Measurements from ENCODE around the gene CTSD.

Gene CTSD

GRCh38 chr11:1730059-1730629, 33.6 kb downstream of the CTSD start:
- no peak for DNase-seq (ENCODE audit: low spot score)

- no peak for DNase-seq (ENCODE audit: low spot score)
Observed at GRCh38 chr11:1729692-1730011, 34.1 kb downstream of the CTSD start.

DNA sequence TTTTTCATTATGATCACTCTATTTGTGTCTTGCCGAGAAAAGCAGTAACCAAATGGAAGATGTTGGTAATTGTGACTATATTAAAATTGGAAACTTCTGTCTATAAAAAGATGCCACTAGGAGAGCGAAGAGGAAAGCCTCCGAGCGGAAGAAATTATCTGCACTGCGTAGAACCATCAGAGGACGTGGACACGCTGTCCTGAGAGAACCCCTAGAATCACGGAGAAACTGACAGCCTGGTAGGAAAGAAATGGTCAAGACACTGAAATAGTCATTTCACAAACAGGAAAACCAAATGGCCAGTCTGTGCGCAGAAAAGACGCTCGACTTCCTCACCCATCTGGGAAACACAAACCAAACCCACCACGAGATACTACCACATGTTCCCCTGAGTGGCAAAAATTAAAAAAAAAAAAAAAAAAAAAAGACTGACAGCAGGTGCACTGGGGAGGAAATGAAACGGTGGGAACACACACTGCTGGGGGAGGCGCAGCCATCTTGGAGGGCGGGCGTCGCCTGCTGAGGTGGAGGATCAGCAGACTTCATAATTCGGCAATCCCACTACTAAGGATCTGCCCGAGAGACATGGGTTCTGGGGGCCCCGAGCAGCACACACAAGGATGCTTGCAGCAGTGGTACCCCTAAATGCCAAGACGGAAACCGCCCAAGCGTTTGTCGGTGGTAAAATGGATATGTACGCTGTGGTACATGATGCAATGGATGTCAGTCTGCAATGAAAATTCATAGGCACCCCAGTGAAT, 34.6 kb downstream of the CTSD start:
- no peak for DNase-seq (ENCODE audit: low spot score)

GRCh38 chr11:1728301-1728700, 35.4 kb downstream of the CTSD start:
- DNase-seq (ENCODE audit: low spot score) = no peak

DNA sequence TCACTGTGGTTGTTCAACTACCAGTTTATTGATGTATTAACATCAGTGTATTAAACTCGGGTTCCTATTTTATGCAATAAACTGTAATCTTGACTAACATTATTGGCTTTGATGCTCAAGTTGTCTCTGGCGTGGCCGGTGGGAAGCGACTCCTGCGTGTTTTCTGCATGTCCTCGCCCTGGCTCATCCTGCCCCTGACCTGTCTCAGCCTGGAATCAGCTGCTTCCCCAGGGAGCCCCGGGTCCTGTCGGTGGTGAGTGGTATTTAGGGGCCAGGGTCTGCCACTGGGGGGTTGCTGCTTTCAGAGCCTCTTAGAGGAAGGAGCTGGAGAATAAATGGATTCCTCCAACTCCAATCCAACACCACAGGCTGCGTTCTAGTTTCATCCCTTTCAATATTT, 35.9 kb downstream of the CTSD start:
- no peak for DNase-seq (ENCODE audit: low spot score)

DNA sequence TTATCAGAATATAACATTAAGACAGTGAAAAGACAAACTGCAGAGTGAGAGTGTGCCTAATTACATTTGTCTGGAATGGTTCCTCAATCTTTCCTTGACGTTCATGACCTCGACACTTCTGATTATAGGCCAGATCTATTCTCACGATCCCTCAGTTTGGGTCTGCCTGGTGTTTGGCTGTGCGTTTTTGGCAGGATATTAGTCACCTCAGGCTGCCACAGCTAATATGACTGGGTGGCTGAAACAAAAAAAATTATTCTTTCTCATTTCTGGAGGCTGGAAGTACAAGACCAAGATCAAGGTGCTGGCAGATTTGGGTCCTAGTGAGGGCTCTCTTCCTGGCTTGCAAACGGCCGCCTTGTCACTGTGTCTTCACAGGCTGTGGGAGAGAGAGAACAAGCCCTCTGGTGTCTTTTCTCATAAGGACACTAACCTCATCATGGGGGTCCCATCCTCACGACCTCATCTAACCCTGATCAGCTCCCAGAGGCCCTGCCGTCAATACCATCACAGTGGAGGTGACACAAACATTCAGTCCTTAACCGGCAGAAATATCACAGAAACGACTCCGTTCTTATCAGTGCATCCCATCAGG, 36.5 kb downstream of the CTSD start:
- DNase-seq (ENCODE audit: low spot score) = no peak

DNA sequence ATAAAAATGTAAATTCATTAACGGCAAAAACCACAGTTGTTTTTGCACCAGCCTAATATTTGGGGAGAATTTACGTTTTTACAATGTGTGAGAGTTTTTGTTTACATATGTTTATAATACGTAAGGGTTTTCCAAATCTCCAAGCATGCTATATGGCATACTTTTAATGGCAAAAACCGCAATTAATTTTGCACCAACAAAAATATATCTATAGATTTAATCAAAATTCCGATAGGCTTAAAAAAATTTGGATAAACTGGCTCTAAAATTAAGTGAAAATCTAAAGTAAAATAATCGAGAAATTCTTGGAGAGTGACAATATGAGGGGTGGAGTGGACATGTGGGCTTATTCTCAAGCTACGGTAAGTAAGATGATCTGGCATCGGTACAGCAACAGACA, 43.9 kb downstream of the CTSD start:
- DNase-seq (ENCODE audit: low spot score) = no peak

GRCh38 chr11:1718326-1718725, 45.4 kb downstream of the CTSD start:
- no peak for DNase-seq (ENCODE audit: low spot score)

DNA sequence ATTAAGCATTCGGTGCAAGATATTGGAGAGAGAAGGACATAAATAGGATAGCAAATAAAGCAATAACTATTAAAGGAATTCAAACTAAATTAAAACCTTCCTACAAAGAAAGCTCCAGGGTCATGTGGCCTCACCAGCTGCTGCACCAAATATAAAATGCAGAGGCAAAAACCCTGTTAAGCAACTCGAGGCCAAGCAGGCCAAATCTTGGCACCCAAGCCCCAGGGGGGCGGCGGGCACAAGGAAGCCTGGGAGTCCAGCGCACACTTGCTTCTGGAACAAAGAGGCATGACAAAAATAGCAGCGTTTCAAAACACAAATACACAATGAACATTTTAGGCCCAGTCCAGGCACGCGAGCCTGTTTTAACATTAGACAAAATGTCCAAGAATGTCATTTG, 46.0 kb downstream of the CTSD start:
- no peak for DNase-seq (ENCODE audit: low spot score)

DNA sequence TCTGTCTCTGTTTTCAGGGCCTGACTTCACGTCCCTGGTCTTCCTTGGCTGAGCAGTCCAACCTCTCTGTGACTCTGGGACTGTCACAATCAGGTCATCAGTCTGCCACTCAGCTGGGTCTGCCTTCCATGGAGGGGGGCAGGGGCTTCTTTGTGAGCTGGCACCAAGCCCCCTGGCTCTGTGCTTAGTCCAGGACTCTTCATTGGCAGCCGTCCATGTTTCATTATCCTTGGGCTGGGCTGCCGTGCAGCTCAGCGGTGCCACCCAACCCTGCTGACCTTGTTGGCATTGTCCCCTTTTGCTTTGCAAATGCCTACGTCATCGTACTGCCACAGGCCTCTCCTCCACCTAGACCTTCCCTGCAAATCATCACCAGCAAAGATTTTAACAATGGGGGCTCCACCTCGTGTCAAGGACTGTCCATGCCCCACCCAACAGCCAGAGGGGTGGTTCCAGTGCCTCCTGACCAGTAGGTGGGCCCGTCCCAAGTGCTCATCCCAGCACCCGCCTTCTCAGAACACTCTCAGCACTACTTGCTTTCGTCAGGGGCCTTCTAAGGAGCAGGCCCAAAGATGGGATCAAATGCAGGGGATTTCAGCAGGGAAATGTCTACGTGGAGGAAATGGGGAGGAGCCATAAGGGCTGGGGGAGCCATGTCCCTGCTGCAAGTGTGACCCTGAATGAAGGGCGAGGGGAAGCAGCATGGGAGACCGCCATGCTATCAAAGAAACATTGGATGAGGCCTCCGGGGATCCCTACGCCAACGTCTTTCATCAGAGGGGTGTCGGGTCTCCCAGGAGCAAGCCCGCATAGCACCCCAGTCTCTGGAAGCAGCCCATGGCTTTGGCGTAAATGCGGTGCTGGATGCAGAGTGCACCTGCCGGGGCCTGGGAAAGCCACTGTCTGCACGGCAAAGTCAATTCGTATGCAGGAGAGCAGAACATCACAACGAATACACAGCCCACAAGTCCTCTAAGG, 48.5 kb downstream of the CTSD start:
- DNase-seq (ENCODE audit: low spot score) = no peak

- no peak for DNase-seq (ENCODE audit: low spot score)
Observed at GRCh38 chr11:1708716-1709115, 55.0 kb downstream of the CTSD start.

GRCh38 chr11:1707751-1708150, 56.0 kb downstream of the CTSD start:
- no peak for DNase-seq (ENCODE audit: low spot score)

DNA sequence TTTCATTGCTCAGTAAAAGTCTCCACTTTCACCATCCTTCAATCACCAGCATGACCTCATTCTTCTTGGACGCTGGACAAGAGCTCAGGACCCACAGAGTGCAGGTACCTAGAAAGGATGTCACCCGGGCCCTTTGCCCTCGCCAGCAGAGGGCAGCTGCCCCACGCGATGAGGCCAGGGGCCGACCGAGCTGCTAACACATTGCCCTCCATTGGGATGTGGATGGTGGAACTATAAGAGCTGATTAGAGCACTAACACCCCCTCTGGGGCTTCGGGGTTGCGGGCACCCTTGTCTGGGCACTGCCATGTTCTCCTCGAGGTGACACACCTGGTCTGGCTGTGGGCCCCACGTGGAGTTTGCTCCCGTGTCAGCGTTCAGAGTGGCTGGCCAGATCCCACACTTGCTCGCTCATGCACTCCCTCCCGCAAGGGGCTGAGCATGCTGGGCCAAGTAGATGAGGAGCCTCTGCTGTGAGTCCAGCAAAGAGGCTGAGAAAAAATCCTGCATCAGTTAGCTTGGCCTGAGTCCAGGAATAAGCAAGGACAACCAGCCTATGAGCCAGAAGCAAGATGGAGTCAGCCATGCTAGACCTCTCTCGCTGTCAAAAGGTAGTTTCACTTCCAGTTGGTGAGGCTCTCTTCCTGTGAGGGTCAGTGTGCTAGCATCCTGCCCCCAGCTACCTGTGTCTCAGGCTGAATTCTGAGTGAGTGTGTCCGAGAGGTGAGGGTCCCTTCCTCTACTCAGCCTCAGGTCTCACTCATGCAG, 56.9 kb downstream of the CTSD start:
- DNase-seq (ENCODE audit: low spot score) = no peak

DNA sequence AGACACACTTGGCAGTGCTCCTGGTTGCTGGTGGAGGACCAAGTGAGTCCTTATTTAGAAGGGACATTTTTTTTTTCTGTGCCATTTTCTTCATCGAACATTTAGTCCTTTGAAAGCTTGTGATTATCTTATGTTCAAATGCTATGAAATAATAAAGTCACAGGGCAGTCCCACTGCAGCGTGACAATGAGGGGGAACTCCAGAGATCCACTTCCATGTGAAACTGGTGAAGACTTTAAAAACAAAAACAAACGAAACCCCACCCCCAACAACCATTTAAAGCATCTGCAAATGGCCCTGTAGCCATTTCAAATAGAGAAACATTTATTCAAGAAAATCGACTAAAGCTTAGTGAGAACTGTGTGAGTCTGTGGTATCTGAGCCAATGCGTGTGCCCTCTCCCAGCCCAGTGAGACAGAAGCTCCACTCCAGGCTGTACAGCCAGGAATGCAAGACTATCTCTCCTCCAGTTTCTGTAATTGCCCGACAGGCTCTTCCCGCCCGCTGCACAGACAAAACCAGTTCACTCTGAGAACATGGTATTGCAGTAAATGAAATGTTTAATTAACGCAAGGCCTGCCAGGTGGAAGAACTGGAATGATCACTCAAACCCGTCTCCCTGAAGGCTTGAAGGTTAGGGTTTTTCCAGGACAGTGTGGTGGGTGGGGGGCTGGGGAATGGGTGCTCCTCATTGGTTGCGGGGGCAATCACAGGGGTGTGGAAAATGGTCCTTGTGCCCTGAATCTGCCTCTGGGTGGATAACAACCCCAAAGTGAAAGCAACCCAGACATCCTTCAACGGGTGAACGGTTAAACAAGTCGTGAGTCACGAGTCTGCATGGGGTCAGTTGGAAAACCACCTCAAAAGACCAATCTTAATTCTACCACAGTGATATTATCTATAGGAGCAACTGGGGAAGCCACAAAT, 58.3 kb downstream of the CTSD start:
- no peak for DNase-seq (ENCODE audit: low spot score)

DNA sequence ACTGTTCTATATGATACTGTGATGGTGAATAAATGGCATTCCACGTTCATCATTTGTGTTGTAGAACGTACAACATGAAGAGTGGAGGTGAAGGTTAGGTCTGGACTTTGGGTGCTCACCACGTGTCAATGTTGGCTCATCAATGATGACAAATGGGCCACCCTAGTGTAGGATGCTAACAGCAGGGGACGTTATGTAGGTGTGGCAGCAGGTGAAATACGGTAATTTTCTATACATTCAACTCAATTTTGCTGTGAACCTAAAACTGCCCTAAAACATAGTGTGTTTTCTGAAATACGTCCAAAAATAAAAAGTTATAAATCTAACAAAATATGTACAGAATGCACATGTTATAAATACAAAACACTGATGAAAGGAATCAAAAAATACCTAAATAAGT, 60.6 kb downstream of the CTSD start:
- DNase-seq (ENCODE audit: low spot score) = no peak
